SHP77 treated with DMSO at 0.1 percent for 48 hours (cell line): ENCODE results near the gene ABCB10.
"Not testable (repeated sequence)": the region's sequence is repeated elsewhere in the genome, so short reads cannot be mapped to it uniquely, and the experiment has no call there.

Source experiments
- DNase-seq: peaks from one replicate; lab custom pipeline; 2025; lab: John Stamatoyannopoulos, UW

Gene ABCB10

GRCh38 chr1:229558460-229559335, at the start of gene ABCB10:
Gene ABCB10 (minus strand): TSS chr1:229558707. CDS start chr1:229558652, 55 bp downstream.
- peak; percentile 92 for DNase-seq

- DNase-seq = no peak
Observed at GRCh38 chr1:229607370-229607769, 48.9 kb upstream of the ABCB10 start.

GRCh38 chr1:229603371-229604005, 45.0 kb upstream of the ABCB10 start:
- DNase-seq = no peak

- no peak for DNase-seq
Observed at GRCh38 chr1:229600229-229600628, 41.7 kb upstream of the ABCB10 start.

GRCh38 chr1:229599218-229599954, 40.9 kb upstream of the ABCB10 start:
- no peak for DNase-seq

- DNase-seq = no peak
Observed at GRCh38 chr1:229597877-229598276, 39.4 kb upstream of the ABCB10 start.

- no peak for DNase-seq
Observed at GRCh38 chr1:229596925-229597699, 38.6 kb upstream of the ABCB10 start.

- DNase-seq = not testable (repeated sequence)
Observed at GRCh38 chr1:229595876-229596275, 37.4 kb upstream of the ABCB10 start.

GRCh38 chr1:229594227-229595008, 35.9 kb upstream of the ABCB10 start:
- DNase-seq = no peak

- no peak for DNase-seq
Observed at GRCh38 chr1:229593800-229594199, 35.3 kb upstream of the ABCB10 start.

- no peak for DNase-seq
Observed at GRCh38 chr1:229590119-229590518, 31.6 kb upstream of the ABCB10 start.

- DNase-seq = no peak
Observed at GRCh38 chr1:229585338-229585737, 26.8 kb upstream of the ABCB10 start.

GRCh38 chr1:229582715-229583114, 24.2 kb upstream of the ABCB10 start:
- DNase-seq = no peak

GRCh38 chr1:229582011-229582694, 23.6 kb upstream of the ABCB10 start:
- no peak for DNase-seq

GRCh38 chr1:229581485-229581884, 23.0 kb upstream of the ABCB10 start:
- no peak for DNase-seq

- DNase-seq = peak; percentile 74
Observed at GRCh38 chr1:229579059-229579673, 20.7 kb upstream of the ABCB10 start.

GRCh38 chr1:229578168-229579058, 19.9 kb upstream of the ABCB10 start:
- DNase-seq = no peak

GRCh38 chr1:229574679-229575442, 16.4 kb upstream of the ABCB10 start:
- no peak for DNase-seq
